ENCODE measurements around the gene BBOF1.

DNA sequence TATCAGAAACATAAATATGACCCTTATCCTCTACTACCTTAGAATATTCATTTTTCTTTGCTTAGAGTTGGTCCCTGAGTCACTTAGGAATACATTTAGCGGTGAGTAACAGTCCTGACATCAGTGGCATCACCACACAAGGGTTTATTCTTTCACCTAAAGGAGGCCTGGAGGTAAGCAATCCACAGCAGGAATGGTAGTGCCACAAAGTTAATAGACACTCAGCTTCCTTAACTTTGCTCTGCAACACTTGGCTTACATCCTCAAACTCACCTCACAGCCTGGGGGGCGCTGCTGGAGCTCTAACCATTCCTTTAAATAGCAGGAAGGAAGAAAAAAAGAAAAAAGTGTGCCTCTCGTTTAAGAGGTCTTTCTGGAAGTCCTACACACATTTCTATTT, 29.1 kb downstream of the BBOF1 start:
- TF ChIP-seq, protein P1, sequence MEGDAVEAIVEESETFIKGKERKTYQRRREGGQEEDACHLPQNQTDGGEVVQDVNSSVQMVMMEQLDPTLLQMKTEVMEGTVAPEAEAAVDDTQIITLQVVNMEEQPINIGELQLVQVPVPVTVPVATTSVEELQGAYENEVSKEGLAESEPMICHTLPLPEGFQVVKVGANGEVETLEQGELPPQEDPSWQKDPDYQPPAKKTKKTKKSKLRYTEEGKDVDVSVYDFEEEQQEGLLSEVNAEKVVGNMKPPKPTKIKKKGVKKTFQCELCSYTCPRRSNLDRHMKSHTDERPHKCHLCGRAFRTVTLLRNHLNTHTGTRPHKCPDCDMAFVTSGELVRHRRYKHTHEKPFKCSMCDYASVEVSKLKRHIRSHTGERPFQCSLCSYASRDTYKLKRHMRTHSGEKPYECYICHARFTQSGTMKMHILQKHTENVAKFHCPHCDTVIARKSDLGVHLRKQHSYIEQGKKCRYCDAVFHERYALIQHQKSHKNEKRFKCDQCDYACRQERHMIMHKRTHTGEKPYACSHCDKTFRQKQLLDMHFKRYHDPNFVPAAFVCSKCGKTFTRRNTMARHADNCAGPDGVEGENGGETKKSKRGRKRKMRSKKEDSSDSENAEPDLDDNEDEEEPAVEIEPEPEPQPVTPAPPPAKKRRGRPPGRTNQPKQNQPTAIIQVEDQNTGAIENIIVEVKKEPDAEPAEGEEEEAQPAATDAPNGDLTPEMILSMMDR (conservative IDR thresholded peaks at IDR 0.05) = no peak
- TF ChIP-seq ZFX (IDR thresholded peaks at IDR 0.05) = no peak
